ENCODE results near the gene FLRT2. TPM values are rescaled to one million over a fixed set of nuclear protein-coding genes. Genes with fewer than 3 reads are reported as not detected.

Gene FLRT2
- total RNA-seq, 1 experiment from 2014 or later = 0.17 TPM

DNA sequence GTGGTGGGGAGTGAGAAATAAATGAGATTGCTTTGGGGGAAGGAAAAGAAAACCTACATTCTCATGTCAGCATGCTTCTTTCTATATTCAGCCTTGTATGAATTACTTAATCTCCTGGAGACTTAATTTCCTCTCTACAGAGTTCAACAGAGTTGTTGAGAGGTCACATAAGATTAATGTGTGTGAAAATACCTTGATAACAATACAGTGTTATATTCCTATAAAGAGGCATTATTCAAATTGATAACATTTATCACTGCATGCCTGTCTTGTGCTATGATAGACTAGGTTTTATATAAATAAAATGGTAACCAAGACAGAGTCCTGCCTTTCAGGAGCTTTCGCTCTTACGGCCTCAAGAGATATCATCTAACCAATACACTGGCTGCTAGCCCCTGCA, 9.6 kb downstream of the FLRT2 start:
- CTCF ChIA-PET = no interaction called here
- TF ChIP-seq RAD21 (IDR thresholded peaks at IDR 0.05; ENCODE audit: low read depth) (no peak), CEBPB (IDR thresholded peaks at IDR 0.05; ENCODE audit: low read depth) (no peak), POLR2AphosphoS5 (IDR thresholded peaks at IDR 0.05; ENCODE audit: low read depth, low read length) (no peak), POLR2A (IDR thresholded peaks at IDR 0.05; ENCODE audit: borderline replicate concordance, extremely low read depth, insufficient read depth, insufficient read length) (no peak), JUND (IDR thresholded peaks at IDR 0.05) (no peak), EZH2 (IDR thresholded peaks at IDR 0.05) (no peak), TCF7L2 (IDR thresholded peaks at IDR 0.05; ENCODE audit: borderline replicate concordance, extremely low read depth, insufficient read depth, insufficient read length) (no peak), REST (IDR thresholded peaks at IDR 0.05; ENCODE audit: low read depth) (no peak), EZH2phosphoT487 (IDR thresholded peaks at IDR 0.05; ENCODE audit: borderline replicate concordance) (no peak), SRF (IDR thresholded peaks at IDR 0.05; ENCODE audit: low read depth) (no peak), MAX (IDR thresholded peaks at IDR 0.05) (no peak), ELF1 (IDR thresholded peaks at IDR 0.05; ENCODE audit: borderline replicate concordance, low read depth) (no peak), ATF3 (IDR thresholded peaks at IDR 0.05) (no peak), FOSL1 (IDR thresholded peaks at IDR 0.05; ENCODE audit: low read depth) (no peak)
- Histone ChIP-seq H3K79me2 (ENCODE audit: insufficient read depth, low read length) (no peaks in the 10 kb centered on the region), H3K9me3 (ENCODE audit: control insufficient read depth in 1 of 2, insufficient read depth in 1 of 2, low read depth in 1 of 2, low read length in 2 of 2) (peaks cover 18 to 27% of the 10 kb centered on the region in 2 experiments; a peak in 2 of 4 replicates), H4K20me1 (ENCODE audit: insufficient read depth) (no peaks in the 10 kb centered on the region), H3K36me3 (ENCODE audit: control insufficient read depth in 1 of 2, insufficient read depth in 2 of 2, low read length in 2 of 2) (no peaks in the 10 kb centered on the region), H3K27me3 (ENCODE audit: insufficient read depth, low read length) (no peaks in the 10 kb centered on the region), H3K9me2 (ENCODE audit: insufficient read depth) (no peaks in the 10 kb centered on the region), H3K4me3 (replicated peaks in 1 of 2; ENCODE audit: low read depth in 1 of 2, low read length in 2 of 2) (no peak overlapping the region), H3K27ac (ENCODE audit: low read depth, low read length) (no peak overlapping the region), H3K4me1 (ENCODE audit: control insufficient read depth in 1 of 2, insufficient read depth in 2 of 2, low read length in 2 of 2) (no peaks in the 10 kb centered on the region), H3K9ac (ENCODE audit: low read length) (no peak overlapping the region), H2AFZ (ENCODE audit: low read depth, low read length, poor library complexity, severe bottlenecking) (no peak overlapping the region), H3K4me2 (ENCODE audit: low read length) (no peak overlapping the region)
- ATAC-seq (no peak), DNase-seq (ENCODE audit: low read depth, low spot score) (no peak)
- POLR2A ChIA-PET = no interaction called here
- no TSS peak for BruUV-seq (replicated peaks)
- RAD21 ChIA-PET (ENCODE audit: low non-redundant PET in 1 of 2, low total read pairs in 2 of 2, uncharacterized antibody in 2 of 2, unreplicated experiment in 2 of 2) = no interaction called here
- intact Hi-C loops (cut with micrococcal nuclease) = no loop called here

Data from HCT116 (cell line).